BE2C (cell line): ENCODE measurements around the gene TESPA1.

ENCODE experiments used
- DNase-seq: peaks from one replicate; pipeline ENCODE4 v3.0.0-alpha.2; 2020
- H3K27me3 ChIP-seq: fragments of 250-450 bp; sonication (Bioruptor Pico); 2 replicates; pipeline ENCODE4 v1.5.1; 2020; ENCODE audit warnings: mild to moderate bottlenecking
- H3K36me3 ChIP-seq: fragments of 250-450 bp; sonication (Bioruptor Pico); 2 replicates; pipeline ENCODE4 v1.5.1; 2020; ENCODE audit warnings: mild to moderate bottlenecking
- H3K4me1 ChIP-seq: fragments of 250-450 bp; sonication (Bioruptor Pico); 2 replicates; pipeline ENCODE4 v1.5.1; 2020
- H3K4me3 ChIP-seq: 2 replicates; pipeline ENCODE4 v1.5.1; 2011; ENCODE audit warnings: low read depth, low read length
- H3K9me3 ChIP-seq: fragments of 250-450 bp; sonication (Bioruptor Pico); 2 replicates; pipeline ENCODE4 v1.5.1; 2020
- CTCF ChIP-seq: IDR thresholded peaks from 2 replicates; pipeline ENCODE4 v1.5.1; 2012; ENCODE audit warnings: mild to moderate bottlenecking, low read depth, low read length

TESPA1 gene

GRCh38 chr12:54980341-54980740 lies 4.2 kb downstream of the TESPA1 start:
- Histone ChIP-seq H3K27me3 (peaks cover 28% of the 10 kb centered on the region), H3K4me1 (no peaks in the 10 kb centered on the region), H3K4me3 (no peak overlapping the region), H3K36me3 (no peaks in the 10 kb centered on the region), H3K9me3 (no peaks in the 10 kb centered on the region)
- no peak for DNase-seq
- TF ChIP-seq CTCF, result no peak

- Histone ChIP-seq H3K36me3 (no peaks in the 10 kb centered on the region), H3K4me1 (no peaks in the 10 kb centered on the region), H3K27me3 (peaks cover 22% of the 10 kb centered on the region), H3K4me3 (no peak overlapping the region), H3K9me3 (no peaks in the 10 kb centered on the region)
- no peak for TF ChIP-seq CTCF
- no peak for DNase-seq
These were observed 6.7 kb downstream of the TESPA1 start for GRCh38 chr12:54977857-54978256.

GRCh38 chr12:54977155-54977554 lies 7.4 kb downstream of the TESPA1 start:
- Histone ChIP-seq H3K27me3 (peaks cover 22% of the 10 kb centered on the region), H3K4me3 (no peak overlapping the region), H3K36me3 (no peaks in the 10 kb centered on the region), H3K9me3 (no peaks in the 10 kb centered on the region), H3K4me1 (no peaks in the 10 kb centered on the region)
- TF ChIP-seq CTCF, result no peak
- DNase-seq, result no peak

- DNase-seq, result no peak
- H3K4me3 ChIP-seq, result no peak overlapping the region
- H3K4me1 ChIP-seq, result no peaks in the 10 kb centered on the region
- H3K9me3 ChIP-seq, result no peaks in the 10 kb centered on the region
- no peaks in the 10 kb centered on the region for H3K36me3 ChIP-seq
- H3K27me3 ChIP-seq, result peaks cover 22% of the 10 kb centered on the region
- no peak for TF ChIP-seq CTCF
These were observed 8.7 kb downstream of the TESPA1 start for GRCh38 chr12:54975875-54976274.

- no peaks in the 10 kb centered on the region for H3K9me3 ChIP-seq
These were observed 9.3 kb downstream of the TESPA1 start for GRCh38 chr12:54975272-54975671.

GRCh38 chr12:54974279-54974678 lies 10.3 kb downstream of the TESPA1 start:
- Histone ChIP-seq H3K4me1 (no peaks in the 10 kb centered on the region), H3K9me3 (no peaks in the 10 kb centered on the region), H3K4me3 (no peak overlapping the region), H3K27me3 (peaks cover 18% of the 10 kb centered on the region), H3K36me3 (no peaks in the 10 kb centered on the region)
- TF ChIP-seq CTCF, result no peak
- DNase-seq, result no peak

More at GRCh38 chr12:54975272-54975671, 9.3 kb downstream of the TESPA1 start:
- no peaks in the 10 kb centered on the region for H3K4me1 ChIP-seq
- no peak for DNase-seq
- no peak overlapping the region for H3K4me3 ChIP-seq
- no peaks in the 10 kb centered on the region for H3K36me3 ChIP-seq
- no peak for TF ChIP-seq CTCF
- H3K27me3 ChIP-seq, result peaks cover 22% of the 10 kb centered on the region
